NCI-H524 treated with DMSO at 0.1 percent for 48 hours (cell line): ENCODE results near the gene GPR156.

Experiments used
- DNase-seq: peaks from one replicate; lab custom pipeline; 2025; lab: John Stamatoyannopoulos, UW

The GPR156 gene

DNA sequence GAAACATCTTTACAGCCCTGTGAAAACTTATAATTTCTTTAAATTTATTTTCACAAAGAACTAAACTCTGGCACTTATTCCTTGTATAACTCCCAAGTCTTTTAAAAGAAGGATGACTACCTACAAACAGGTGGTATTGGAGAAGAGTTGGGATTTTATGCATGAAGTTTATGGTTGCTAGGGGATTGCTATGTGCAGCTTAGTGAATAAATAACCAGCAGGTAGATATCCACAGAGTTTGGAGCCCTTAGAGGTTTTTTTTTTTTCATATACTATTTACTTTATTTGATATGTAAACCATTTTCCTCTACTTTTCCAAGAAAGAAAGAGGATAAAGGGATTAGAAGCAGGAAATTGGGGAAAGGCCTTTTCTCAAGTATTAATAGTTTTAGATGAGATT, 91.5 kb downstream of the GPR156 start:
- no peak for DNase-seq

DNA sequence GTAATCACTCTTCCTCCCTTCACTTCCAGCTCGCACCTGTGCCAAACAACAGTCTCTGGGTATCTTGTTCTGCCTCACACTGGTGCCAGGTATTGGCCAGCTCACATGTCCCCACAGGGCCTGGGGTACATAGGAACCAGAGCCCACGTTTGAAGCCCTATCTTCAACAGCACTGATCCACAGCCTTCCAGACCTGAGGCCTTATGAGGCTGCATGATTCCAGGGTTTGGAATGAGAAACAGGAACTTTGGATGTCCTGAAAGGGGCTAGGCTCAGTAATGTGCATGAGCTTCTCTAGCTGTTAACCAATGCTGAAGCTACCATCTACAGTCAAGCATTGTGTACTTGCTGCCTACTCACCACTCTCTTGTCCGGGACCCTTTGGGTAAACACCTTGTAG, 92.4 kb downstream of the GPR156 start:
- no peak for DNase-seq

DNA sequence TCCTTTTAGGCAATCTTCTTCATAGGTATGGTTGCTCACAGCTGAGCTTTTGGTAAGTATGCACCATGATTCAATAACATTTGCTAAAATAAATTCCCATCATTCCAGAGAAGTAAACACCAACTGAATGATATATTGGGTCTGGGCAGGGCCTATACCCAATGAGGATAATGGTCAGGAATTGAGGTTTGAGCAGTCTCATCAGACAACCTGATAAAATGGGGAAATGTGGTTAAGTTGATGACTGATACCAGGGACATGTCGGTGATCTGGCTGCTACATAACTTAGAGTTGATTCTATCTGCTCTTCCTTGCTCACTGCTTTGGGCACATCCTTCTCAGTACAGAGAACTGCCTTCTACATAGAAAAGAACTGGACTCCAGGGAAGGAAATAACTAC, 92.9 kb downstream of the GPR156 start:
- DNase-seq: no peak

DNA sequence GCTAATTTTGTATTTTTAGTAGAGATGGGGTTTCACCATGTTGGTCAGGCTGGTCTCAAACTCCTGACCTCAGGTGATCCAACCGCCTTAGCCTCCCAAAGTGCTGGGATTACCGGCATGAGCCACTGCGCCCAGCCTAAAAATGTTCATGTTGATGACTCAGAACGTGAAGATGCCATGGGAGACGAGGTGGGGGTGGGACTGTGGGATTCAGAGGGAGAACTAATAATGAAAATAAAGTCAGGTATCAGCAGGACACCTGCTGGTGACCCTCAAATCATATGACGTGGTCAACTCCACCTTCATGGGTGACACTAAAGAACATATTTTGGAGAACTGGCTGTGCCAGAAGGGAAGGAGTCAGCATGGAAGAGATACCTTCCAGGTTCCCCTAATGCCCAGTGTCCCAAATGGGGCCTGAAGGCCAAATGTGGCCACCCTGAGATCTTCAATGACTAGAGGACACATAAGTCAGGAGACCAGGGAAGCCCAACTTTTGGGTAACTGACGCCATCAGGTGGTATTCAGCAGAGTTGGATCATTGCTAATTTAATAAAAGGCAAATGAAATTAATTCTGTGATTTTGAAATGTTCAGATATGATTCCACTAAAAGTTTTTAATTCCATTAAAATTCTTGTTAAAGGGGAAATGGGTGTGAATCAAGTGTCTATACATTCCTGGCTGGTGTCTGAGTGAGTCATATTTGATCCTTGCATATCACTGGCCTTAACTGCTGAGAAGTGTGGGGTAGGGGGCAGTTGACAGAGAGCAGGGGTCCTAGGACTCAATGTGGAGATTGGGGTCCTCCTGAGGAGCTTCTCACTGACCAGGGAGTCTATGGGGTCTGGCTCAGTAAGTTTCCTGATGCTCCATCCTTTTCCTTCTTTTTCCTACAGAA, 102.2 kb downstream of the GPR156 start:
- no peak for DNase-seq

DNA sequence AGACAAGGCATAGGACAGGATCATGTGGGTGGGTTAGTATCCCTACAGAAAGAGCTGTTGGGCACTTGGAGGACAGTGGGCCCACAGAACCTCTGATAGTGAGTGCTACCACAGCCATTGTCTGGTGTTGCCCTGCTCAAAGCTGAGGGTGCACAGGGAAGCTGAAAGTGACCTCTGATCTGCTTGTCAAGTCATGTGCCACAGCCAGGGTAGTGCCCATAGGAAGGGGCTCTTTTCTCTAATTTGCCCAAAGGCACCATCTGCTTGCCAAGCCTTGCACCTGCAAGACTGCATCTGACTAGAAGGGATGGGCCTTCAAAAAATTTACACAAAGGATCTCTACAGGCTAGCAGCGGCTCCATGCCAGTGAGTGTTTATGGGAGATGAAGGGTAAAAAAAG, 103.4 kb downstream of the GPR156 start:
- no peak for DNase-seq

GRCh38 chr3:120180731-120181412, 104.2 kb downstream of the GPR156 start:
- DNase-seq: no peak

GRCh38 chr3:120177707-120178306, 107.2 kb downstream of the GPR156 start:
- DNase-seq: peak; percentile 29

DNA sequence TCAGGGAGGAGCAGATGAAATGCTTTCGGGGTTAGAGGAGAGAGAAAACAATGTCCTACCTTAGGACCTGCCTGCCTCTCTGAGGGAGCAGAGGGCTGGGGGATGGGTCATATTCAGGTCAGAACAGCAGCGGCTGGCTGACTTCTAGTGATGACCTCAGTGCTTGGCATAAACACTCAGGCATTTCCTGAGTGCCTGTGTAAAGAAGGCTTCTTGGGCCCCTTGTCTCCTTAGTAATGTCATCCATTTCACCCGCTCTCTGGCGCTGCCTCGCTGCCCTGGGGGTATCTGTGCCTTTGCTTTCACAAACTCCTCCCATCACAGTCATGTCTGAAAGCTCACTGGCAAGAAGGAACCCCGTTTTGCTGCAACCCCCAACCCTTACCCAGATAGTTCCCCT, 107.9 kb downstream of the GPR156 start:
- DNase-seq: no peak

GRCh38 chr3:120174811-120175539, 110.0 kb downstream of the GPR156 start:
- no peak for DNase-seq

DNA sequence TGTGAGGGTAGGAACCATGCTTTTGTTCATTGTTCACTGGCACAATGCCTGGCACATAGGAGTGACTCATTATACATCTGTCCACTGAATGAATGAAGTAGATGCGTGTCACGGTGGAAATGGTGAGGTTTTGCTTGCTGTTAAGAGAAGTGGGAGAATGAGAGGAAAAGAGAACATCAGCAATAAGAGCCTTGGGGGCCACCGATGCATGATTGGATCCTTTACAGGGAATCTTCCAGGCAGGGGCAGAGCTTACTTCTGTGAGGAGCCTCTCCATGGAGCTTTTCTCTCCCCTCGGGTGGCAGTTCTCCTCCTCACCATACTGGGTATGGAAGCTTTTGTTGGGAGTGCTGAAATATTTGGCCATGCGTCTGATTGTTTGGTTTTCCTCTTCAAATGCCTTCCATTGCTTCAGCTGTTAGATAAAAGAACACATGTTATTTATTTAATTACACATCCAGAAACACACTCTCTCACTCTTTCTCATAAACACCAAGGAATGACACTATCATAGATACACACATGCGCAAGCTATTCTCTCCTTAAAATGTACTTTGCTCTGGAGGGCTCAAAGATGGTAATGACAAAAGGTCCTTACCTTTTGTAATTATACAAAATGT, 111.9 kb downstream of the GPR156 start:
- no peak for DNase-seq

GRCh38 chr3:120172070-120172469, 113.0 kb downstream of the GPR156 start:
- no peak for DNase-seq

- DNase-seq: peak; percentile 26
Measured at GRCh38 chr3:120171134-120171873, 113.7 kb downstream of the GPR156 start.

- no peak for DNase-seq
Measured at GRCh38 chr3:120170223-120170622, 114.8 kb downstream of the GPR156 start.

- DNase-seq: no peak
Measured at GRCh38 chr3:120169407-120169806, 115.6 kb downstream of the GPR156 start.

DNA sequence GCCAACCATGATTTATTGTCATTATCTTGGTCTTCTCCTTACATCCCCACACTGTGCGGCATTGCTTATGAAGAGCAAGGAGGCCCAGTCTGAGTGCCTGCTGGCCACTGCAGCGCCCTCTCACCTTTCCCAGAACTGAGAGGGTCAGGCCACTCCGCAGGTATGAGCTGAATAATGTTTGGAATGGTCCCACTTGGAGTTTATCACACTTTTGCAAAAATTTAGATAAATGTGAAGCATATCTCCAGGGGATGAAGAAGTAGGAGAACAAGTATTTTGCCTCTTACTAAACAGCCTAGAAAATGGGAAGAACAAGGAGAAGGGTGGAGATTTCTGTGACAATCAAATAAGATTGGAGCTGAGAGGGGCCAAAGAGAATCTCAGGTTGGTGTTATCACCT, 116.4 kb downstream of the GPR156 start:
- no peak for DNase-seq

- DNase-seq: no peak
Measured at GRCh38 chr3:120168038-120168437, 117.0 kb downstream of the GPR156 start.

GRCh38 chr3:120167488-120167887, 117.5 kb downstream of the GPR156 start:
- no peak for DNase-seq

DNA sequence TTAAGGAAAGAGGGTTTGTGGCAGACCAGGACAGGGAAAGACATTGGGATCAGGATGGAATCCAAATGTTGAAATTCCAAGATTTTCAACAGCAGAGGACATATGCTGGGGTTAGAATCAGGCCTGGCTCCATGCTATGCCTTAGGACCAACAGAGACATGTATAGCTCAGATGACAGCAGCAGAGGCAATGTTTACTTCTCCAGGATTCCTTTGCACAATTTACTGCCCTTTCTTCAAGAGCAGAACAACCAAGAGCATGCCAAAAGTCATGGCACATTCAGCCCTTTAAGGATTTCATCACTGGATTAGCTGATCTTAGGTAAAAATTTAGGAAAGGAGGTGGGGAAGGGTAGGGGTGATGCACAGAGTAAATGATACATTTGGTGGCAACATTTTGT, 121.2 kb downstream of the GPR156 start:
- DNase-seq: no peak

DNA sequence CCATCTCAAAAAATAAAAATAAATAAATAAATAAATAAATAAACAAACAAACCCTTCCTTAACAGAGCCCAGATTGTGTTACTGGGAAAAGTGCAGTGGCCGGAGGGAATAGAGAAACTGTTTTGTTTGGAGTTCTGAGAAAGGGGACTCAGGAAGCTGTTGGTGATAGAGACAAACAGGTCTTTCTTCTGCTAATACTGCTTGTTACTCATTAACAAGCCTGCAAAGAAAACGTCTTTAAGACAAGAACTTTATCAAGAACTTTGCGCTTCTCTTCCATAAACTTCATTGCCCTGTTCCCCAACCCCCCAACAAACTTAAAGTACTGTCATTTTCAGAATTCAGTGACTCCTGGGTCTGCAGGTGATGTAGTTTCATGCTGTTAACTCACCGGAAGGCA, 122.0 kb downstream of the GPR156 start:
- no peak for DNase-seq

DNA sequence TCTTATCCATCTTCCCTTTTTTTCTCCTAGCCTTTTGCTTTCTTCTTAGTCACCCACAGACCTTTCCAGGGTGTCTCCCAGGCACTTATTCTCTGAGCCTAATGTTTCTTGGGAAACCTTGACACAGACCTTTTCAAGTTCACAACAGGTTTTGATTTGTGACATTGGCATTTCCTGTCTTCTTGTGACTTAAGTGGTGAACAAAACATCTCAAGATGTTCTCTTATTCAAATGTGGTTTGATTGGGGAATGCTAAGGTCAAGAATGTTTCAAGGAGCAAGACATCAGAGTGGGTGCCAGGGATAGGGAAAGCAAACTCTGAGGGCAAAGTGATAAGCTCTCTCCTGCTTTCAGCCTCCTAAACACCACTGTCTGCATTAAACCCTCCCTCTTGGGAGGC, 122.6 kb downstream of the GPR156 start:
- no peak for DNase-seq

DNA sequence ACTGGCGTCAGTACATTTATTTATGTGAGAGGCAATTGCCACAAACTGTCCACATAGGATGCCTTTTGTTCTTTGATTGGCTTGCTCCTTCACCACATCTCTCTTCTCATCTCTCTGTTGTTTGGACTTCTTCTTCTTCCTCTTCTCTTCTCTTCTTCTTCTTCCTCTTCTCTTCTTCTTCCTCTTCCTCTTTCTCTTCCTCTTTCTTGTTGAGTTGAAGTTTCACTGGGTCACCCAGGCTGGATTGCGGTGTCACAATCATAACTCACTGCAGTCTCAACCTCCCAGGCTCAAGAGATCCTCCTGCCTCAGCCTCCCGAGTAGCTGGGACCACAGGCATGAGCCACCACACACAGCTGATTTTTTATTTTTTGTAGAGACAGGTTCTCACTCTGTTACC, 123.1 kb downstream of the GPR156 start:
- DNase-seq: no peak
